ENCODE results near the gene FYTTD1.

- TF ChIP-seq POLR2AphosphoS5 (IDR thresholded peaks at IDR 0.05; ENCODE audit: low read depth, low read length) (no peak), REST (IDR thresholded peaks at IDR 0.05; ENCODE audit: insufficient read depth in 1 of 2, low read depth in 2 of 2, low read length in 2 of 2) (no peak), TAF1 (IDR thresholded peaks at IDR 0.05; ENCODE audit: borderline replicate concordance, insufficient read depth, low read length) (no peak)
These were observed 50.7 kb downstream of the FYTTD1 start for GRCh38 chr3:197800379-197800778.

Measured in PFSK-1 (cell line).